H1 (cell line): ENCODE results near the gene GRIK4.

Source experiments
- EGR1 ChIP-seq: IDR thresholded peaks from 2 replicates; pipeline ENCODE4 v1.6.1; 2011; ENCODE audit warnings: low read depth, low read length, borderline replicate concordance
- EZH2 ChIP-seq: fragments of 200-600 bp; sonication (generic); IDR thresholded peaks from 2 replicates; pipeline ENCODE4 v1.7.1; 2012; ENCODE audit warnings: low read depth, mild to moderate bottlenecking, moderate library complexity, low read length, inconsistent platforms; ENCODE audit not compliant: severe bottlenecking
- POLR2A ChIP-seq, 2 experiments: IDR thresholded peaks; 1 replicate in 1 of 2; 2 replicates in 1 of 2; pipeline ENCODE4 v1.6.1; 2011; ENCODE audit warnings: low read depth in 2 of 2, low read length in 2 of 2, mild to moderate bottlenecking in 2 of 2; ENCODE audit errors: control extremely low read depth in 1 of 2
- RAD21 ChIP-seq, 2 experiments: IDR thresholded peaks in 1 of 2; conservative IDR thresholded peaks in 1 of 2; 2 replicates each; pipeline ENCODE4 v1.6.1; 2011; ENCODE audit warnings: low read depth in 2 of 2, low read length in 2 of 2, improper control_type of control experiment in 1 of 2, inconsistent platforms in 1 of 2, mild to moderate bottlenecking in 1 of 2, moderate library complexity in 1 of 2
- SAP30 ChIP-seq: fragments of 300-600 bp; sonication (generic); IDR thresholded peaks from 2 replicates; pipeline ENCODE4 v1.7.1; 2012; ENCODE audit warnings: low read length, moderate library complexity, mild to moderate bottlenecking, inconsistent platforms; ENCODE audit not compliant: insufficient read depth, insufficient replicate concordance
- SP1 ChIP-seq: IDR thresholded peaks from 2 replicates; pipeline ENCODE4 v1.6.1; 2011; ENCODE audit warnings: low read depth, low read length
- TF ChIP-seq, protein P1 (sequence below), 3 experiments: IDR thresholded peaks; 1 replicate in 2 of 3; 2 replicates in 1 of 3; pipeline versions ENCODE4 v1.5.1 to v1.6.1; 2011; ENCODE audit warnings: low read length in 3 of 3, mild to moderate bottlenecking in 3 of 3, inconsistent platforms in 2 of 3, low read depth in 1 of 3, moderate library complexity in 1 of 3; ENCODE audit not compliant: insufficient read depth in 1 of 3; ENCODE audit errors: control extremely low read depth in 1 of 3

DNA sequence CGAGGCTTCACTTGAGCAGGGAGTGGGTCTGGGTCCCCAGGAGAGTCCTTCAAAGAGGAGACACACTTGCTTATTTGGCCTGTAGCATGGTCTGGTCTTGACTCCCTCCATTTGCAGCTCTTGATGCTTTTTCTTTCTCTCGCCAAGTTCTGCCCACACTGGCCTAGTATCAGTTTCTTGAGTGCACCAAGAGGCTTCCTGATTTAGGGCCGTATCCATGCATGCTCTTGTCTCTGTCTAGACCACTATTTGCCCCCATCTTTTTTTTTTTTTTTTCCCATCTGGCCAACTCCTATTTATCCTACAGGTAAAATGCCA, 170.7 kb downstream of the GRIK4 start:
- TF ChIP-seq SAP30 (no peak), SP1 (no peak), EGR1 (no peak), EZH2 (no peak), RAD21 (IDR thresholded peaks at IDR 0.05 in 1 of 2, conservative IDR thresholded peaks at IDR 0.05 in 1 of 2; ENCODE audit: low read depth in 2 of 2, low read length in 2 of 2) (no peak), POLR2A (IDR thresholded peaks at IDR 0.05; ENCODE audit: control extremely low read depth in 1 of 2, low read depth in 2 of 2, low read length in 2 of 2) (no peak)
- TF ChIP-seq, protein P1, sequence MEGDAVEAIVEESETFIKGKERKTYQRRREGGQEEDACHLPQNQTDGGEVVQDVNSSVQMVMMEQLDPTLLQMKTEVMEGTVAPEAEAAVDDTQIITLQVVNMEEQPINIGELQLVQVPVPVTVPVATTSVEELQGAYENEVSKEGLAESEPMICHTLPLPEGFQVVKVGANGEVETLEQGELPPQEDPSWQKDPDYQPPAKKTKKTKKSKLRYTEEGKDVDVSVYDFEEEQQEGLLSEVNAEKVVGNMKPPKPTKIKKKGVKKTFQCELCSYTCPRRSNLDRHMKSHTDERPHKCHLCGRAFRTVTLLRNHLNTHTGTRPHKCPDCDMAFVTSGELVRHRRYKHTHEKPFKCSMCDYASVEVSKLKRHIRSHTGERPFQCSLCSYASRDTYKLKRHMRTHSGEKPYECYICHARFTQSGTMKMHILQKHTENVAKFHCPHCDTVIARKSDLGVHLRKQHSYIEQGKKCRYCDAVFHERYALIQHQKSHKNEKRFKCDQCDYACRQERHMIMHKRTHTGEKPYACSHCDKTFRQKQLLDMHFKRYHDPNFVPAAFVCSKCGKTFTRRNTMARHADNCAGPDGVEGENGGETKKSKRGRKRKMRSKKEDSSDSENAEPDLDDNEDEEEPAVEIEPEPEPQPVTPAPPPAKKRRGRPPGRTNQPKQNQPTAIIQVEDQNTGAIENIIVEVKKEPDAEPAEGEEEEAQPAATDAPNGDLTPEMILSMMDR (IDR thresholded peaks at IDR 0.05; ENCODE audit: control extremely low read depth in 1 of 3, insufficient read depth in 1 of 3, low read depth in 1 of 3, low read length in 3 of 3), result no peak
